ENCODE data around the gene CHAD.

CHAD gene

GRCh38 chr17:50495217-50495823 lies 26.6 kb upstream of the CHAD start:
- DNase-seq (ENCODE audit: low read depth in 2 of 3, low spot score in 1 of 3), result no peak

- no peak for DNase-seq (ENCODE audit: low read depth in 2 of 3, low spot score in 1 of 3)
Measured at GRCh38 chr17:50493744-50494143, 25.1 kb upstream of the CHAD start.

GRCh38 chr17:50492214-50492613 lies 23.5 kb upstream of the CHAD start:
- DNase-seq (ENCODE audit: low read depth in 2 of 3, low spot score in 1 of 3), result no peak

GRCh38 chr17:50491505-50491904 lies 22.8 kb upstream of the CHAD start:
- DNase-seq (ENCODE audit: low read depth in 2 of 3, low spot score in 1 of 3), result no peak

- no peak for DNase-seq (ENCODE audit: low read depth in 2 of 3, low spot score in 1 of 3)
Measured at GRCh38 chr17:50488880-50489279, 20.2 kb upstream of the CHAD start.

- DNase-seq (ENCODE audit: low read depth in 2 of 3, low spot score in 1 of 3), result no peak
Measured at GRCh38 chr17:50487213-50488096, 18.8 kb upstream of the CHAD start.

GRCh38 chr17:50484386-50485155 lies 15.9 kb upstream of the CHAD start:
- DNase-seq (ENCODE audit: low read depth in 2 of 3, low spot score in 1 of 3), result no peak

GRCh38 chr17:50483266-50483665 lies 14.6 kb upstream of the CHAD start:
- no peak for DNase-seq (ENCODE audit: low read depth in 2 of 3, low spot score in 1 of 3)

- DNase-seq (ENCODE audit: low read depth in 2 of 3, low spot score in 1 of 3), result peak; percentile 68 to 77 (median 74)
Measured at GRCh38 chr17:50482516-50482915, 13.8 kb upstream of the CHAD start.

- no peak for DNase-seq (ENCODE audit: low read depth in 2 of 3, low spot score in 1 of 3)
Measured at GRCh38 chr17:50482110-50482509, 13.4 kb upstream of the CHAD start.

- no peak for DNase-seq (ENCODE audit: low read depth in 2 of 3, low spot score in 1 of 3)
Measured at GRCh38 chr17:50481648-50482047, 13.0 kb upstream of the CHAD start.

- DNase-seq (ENCODE audit: low read depth in 2 of 3, low spot score in 1 of 3), result no peak
Measured at GRCh38 chr17:50480854-50481490, 12.3 kb upstream of the CHAD start.

- DNase-seq (ENCODE audit: low read depth in 2 of 3, low spot score in 1 of 3), result no peak
Measured at GRCh38 chr17:50480142-50480764, 11.6 kb upstream of the CHAD start.

- peak; percentile 47 to 57 (median 56) for DNase-seq (ENCODE audit: low read depth in 2 of 3, low spot score in 1 of 3)
Measured at GRCh38 chr17:50479522-50480141, 11.0 kb upstream of the CHAD start.

GRCh38 chr17:50478391-50479381 lies 10.0 kb upstream of the CHAD start, which contains the start of gene RSAD1:
Gene RSAD1, plus strand, starts transcription at chr17:50478860. Its CDS starts 25 bp downstream, at chr17:50478885.
- peak; percentile 62 to 83 (median 75) for DNase-seq (ENCODE audit: low read depth in 2 of 3, low spot score in 1 of 3)

- DNase-seq (ENCODE audit: low read depth in 2 of 3, low spot score in 1 of 3), result no peak
Measured at GRCh38 chr17:50477976-50478375, 9.3 kb upstream of the CHAD start.

- no peak for DNase-seq (ENCODE audit: low read depth in 2 of 3, low spot score in 1 of 3)
Measured at GRCh38 chr17:50476545-50477315, 8.1 kb upstream of the CHAD start.
